GM12874 (cell line): Measurements from ENCODE around the gene TIMM50.

ENCODE experiments used
- TF ChIP-seq, protein P1 (sequence below): IDR thresholded peaks from 2 replicates; pipeline ENCODE4 v1.5.1; 2011; ENCODE audit warnings: low read depth, mild to moderate bottlenecking, control low read depth, low read length, moderate library complexity; ENCODE audit not compliant: insufficient read depth

The TIMM50 gene

DNA sequence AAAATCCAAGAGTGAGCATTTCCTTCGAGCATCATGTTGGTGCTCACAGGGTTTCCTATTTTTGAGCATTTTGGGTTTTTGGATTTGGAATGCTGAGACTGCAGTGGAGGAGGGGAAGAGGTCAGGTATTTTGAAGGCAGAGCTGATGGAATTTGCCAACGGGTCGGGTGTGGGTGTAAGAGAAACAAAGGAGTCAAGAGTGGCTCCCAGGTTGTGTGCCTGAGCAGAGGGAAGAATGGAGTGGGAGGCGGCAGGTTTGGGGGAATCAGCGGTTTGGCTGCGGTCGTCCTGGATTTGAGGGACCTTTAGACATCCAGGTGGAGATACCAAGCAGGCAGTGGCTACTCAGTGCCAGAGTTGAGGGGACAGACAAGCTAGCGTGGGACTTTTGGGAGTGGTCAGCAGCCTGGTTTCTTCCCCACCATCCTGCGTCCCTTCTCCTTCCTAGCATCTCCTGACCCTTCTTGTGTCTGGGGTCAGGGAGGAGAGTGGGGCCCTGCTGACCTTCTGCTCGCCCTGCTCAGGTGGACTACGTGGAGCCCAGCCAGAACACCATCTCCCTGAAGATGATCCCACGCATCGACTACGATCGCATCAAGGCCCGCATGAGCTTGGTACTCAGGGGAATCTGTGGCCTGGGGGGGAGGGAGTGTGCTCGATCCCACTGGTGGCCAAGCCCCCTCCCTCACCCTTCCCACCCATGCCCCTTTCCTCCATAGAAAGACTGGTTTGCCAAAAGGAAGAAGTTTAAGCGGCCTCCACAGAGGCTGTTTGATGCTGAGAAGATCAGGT is 14.5 kb upstream of the TIMM50 start:
- TF ChIP-seq, protein P1, sequence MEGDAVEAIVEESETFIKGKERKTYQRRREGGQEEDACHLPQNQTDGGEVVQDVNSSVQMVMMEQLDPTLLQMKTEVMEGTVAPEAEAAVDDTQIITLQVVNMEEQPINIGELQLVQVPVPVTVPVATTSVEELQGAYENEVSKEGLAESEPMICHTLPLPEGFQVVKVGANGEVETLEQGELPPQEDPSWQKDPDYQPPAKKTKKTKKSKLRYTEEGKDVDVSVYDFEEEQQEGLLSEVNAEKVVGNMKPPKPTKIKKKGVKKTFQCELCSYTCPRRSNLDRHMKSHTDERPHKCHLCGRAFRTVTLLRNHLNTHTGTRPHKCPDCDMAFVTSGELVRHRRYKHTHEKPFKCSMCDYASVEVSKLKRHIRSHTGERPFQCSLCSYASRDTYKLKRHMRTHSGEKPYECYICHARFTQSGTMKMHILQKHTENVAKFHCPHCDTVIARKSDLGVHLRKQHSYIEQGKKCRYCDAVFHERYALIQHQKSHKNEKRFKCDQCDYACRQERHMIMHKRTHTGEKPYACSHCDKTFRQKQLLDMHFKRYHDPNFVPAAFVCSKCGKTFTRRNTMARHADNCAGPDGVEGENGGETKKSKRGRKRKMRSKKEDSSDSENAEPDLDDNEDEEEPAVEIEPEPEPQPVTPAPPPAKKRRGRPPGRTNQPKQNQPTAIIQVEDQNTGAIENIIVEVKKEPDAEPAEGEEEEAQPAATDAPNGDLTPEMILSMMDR = no peak

DNA sequence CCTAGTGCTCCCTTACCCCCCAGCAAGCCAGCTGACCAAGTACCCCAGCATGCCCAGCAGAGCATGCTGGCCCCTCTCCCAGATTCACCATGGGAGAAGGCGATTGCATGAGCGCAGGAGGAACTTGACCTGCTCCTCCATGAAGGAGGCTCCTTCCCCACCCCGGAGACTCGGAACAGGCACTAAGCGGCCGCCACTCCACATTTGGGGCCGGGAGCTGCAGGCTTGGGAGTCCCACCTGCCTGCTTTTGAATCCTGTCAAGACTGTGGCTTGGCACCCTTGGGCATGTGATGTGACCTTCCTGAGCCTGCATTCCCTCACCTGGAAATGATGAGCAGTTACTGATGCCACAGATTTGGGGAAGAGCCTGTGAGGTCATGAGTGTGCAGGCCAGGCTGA is 12.7 kb upstream of the TIMM50 start:
- TF ChIP-seq, protein P1 = no peak

DNA sequence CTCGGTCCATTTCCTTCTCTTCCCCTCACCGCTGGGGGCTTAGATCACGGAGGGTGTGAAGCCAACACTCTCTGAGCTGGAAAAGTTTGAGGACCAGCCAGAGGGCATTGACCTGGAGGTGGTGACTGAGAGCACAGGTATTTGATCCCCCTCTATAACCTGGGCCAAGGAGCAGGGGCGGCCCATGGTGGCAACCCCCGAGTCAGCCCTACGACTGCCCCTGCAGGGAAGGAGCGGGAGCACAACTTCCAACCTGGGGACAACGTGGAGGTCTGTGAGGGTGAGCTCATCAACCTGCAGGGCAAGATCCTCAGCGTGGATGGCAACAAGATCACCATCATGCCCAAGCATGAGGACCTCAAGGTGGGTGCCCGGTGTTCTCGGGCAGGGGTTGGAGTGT is 11.6 kb upstream of the TIMM50 start:
- TF ChIP-seq, protein P1 = no peak

GRCh38 chr19:39469567-39469966 is 11.1 kb upstream of the TIMM50 start:
- TF ChIP-seq, protein P1 = no peak

- TF ChIP-seq, protein P1 = no peak
These were observed 9.8 kb upstream of the TIMM50 start for GRCh38 chr19:39470724-39471339.

GRCh38 chr19:39471756-39472536 is 8.7 kb upstream of the TIMM50 start:
- TF ChIP-seq, protein P1 = no peak

DNA sequence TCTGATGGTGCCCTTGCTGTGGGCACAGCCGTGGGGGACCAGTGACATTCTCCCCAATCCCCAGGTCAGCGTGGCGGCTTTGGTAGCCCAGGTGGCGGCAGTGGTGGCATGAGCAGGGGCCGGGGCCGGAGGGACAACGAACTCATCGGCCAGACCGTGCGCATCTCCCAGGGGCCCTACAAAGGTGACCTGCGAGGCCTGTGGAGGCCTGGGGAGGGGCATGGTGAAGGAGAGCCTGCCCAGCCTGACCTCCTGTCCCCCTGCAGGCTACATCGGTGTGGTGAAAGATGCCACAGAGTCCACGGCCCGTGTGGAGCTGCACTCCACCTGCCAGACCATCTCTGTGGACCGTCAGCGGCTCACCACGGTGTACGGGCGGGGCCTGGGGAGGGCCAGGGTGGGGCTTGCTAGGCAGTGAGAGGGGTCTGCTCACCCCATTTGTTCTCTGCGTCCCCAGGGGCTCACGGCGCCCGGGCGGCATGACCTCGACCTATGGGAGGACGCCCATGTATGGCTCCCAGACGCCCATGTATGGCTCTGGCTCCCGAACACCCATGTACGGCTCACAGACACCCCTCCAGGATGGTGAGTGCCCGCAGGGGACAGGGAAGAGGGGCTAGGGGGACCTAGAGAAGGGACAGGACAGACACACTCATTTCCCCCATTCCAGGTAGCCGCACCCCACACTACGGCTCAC is 7.7 kb upstream of the TIMM50 start:
- TF ChIP-seq, protein P1 = no peak
